Left ventricle myocardium inferior (tissue), 1 donor: Measurements from ENCODE around the gene CFAP210. TPM values are rescaled to one million over a fixed set of nuclear protein-coding genes. Genes with fewer than 3 reads are reported as not detected.

Experiments used
- DNase-seq: peaks from one replicate; pipeline ENCODE4 v3.0.0-alpha.2; 2020
- H3K27ac ChIP-seq: fragments of 200-600 bp; replicated peaks from 2 replicates; pipeline ENCODE4 v1.8.0; 2021
- H3K27me3 ChIP-seq: fragments of 200-600 bp; 2 replicates; pipeline ENCODE4 v1.8.0; 2021; ENCODE audit warnings: low read depth
- H3K36me3 ChIP-seq: fragments of 200-600 bp; 2 replicates; pipeline ENCODE4 v1.8.0; 2021
- H3K4me1 ChIP-seq: fragments of 200-600 bp; 2 replicates; pipeline ENCODE4 v1.8.0; 2021
- H3K4me3 ChIP-seq: fragments of 200-600 bp; 2 replicates; pipeline ENCODE4 v1.8.0; 2021; ENCODE audit warnings: mild to moderate bottlenecking, moderate library complexity
- H3K9me3 ChIP-seq: fragments of 200-600 bp; replicated peaks from 2 replicates; pipeline ENCODE4 v1.8.0; 2021
- CTCF ChIP-seq: fragments of 200-600 bp; IDR thresholded peaks from 2 replicates; pipeline ENCODE4 v1.8.0; 2021; ENCODE audit warnings: antibody characterized with exemption, mild to moderate bottlenecking, borderline replicate concordance
- intact Hi-C: fragments of 100-400 bp; cut with micrococcal nuclease; formaldehyde crosslinking; loops from one replicate; pipeline ENCODE4 v1.11.0; 2022
- total RNA-seq: library from RNA; stranded (reverse); fragmentation: NEBNext Ultra II Directional; extraction: Animal tissue kit (Norgen Biotek cat#: 25700); gene quantifications from one replicate; pipeline ENCODE4 v1.2.1, GENCODE V29; 2021
- donor health status: DM: no; HTN: yes; CAD: no; lungs with severe emphysema.

CFAP210 gene
- total RNA-seq, 1 donor from 2014 or later: not detected

GRCh38 chr2:169663247-169663646 is 31.0 kb downstream of the CFAP210 start:
- Histone ChIP-seq H3K27ac (no peak overlapping the region), H3K36me3 (no peaks in the 10 kb centered on the region), H3K4me3 (no peak overlapping the region), H3K27me3 (no peaks in the 10 kb centered on the region), H3K9me3 (no peaks in the 10 kb centered on the region), H3K4me1 (peaks cover 9% of the 10 kb centered on the region)
- no peak for TF ChIP-seq CTCF
- DNase-seq: no peak
- intact Hi-C loops: no loop called here

- Histone ChIP-seq H3K9me3 (no peaks in the 10 kb centered on the region), H3K4me1 (peaks cover 9% of the 10 kb centered on the region), H3K36me3 (no peaks in the 10 kb centered on the region), H3K27ac (no peak overlapping the region), H3K4me3 (no peak overlapping the region), H3K27me3 (no peaks in the 10 kb centered on the region)
- no peak for TF ChIP-seq CTCF
- intact Hi-C loops: no loop called here
- no peak for DNase-seq
These were observed 31.5 kb downstream of the CFAP210 start for GRCh38 chr2:169662744-169663143.

GRCh38 chr2:169661265-169661664 is 32.9 kb downstream of the CFAP210 start:
- Histone ChIP-seq H3K9me3 (no peaks in the 10 kb centered on the region), H3K27ac (no peak overlapping the region), H3K4me1 (peaks cover 9% of the 10 kb centered on the region), H3K27me3 (peaks cover 1% of the 10 kb centered on the region), H3K4me3 (no peak overlapping the region), H3K36me3 (no peaks in the 10 kb centered on the region)
- no peak for DNase-seq
- intact Hi-C loops: no loop called here
- TF ChIP-seq CTCF: no peak

GRCh38 chr2:169659320-169659719 is 34.9 kb downstream of the CFAP210 start:
- no peak for TF ChIP-seq CTCF
- no peak overlapping the region for H3K27ac ChIP-seq
- intact Hi-C loops: no loop called here

GRCh38 chr2:169658877-169659276 is 35.3 kb downstream of the CFAP210 start:
- intact Hi-C loops: no loop called here
- TF ChIP-seq CTCF: no peak
- no peak for DNase-seq

More at GRCh38 chr2:169659320-169659719, 34.9 kb downstream of the CFAP210 start:
- Histone ChIP-seq H3K4me3 (no peak overlapping the region), H3K4me1 (no peaks in the 10 kb centered on the region), H3K9me3 (no peaks in the 10 kb centered on the region), H3K27me3 (peaks cover 6% of the 10 kb centered on the region), H3K36me3 (no peaks in the 10 kb centered on the region)
- DNase-seq: no peak

GRCh38 chr2:169656164-169656563 is 38.0 kb downstream of the CFAP210 start:
- DNase-seq: no peak
- Histone ChIP-seq H3K36me3 (no peaks in the 10 kb centered on the region), H3K4me1 (no peaks in the 10 kb centered on the region), H3K27ac (no peak overlapping the region), H3K9me3 (no peaks in the 10 kb centered on the region), H3K4me3 (no peak overlapping the region), H3K27me3 (peaks cover 29% of the 10 kb centered on the region)
- intact Hi-C loops: no loop called here
- no peak for TF ChIP-seq CTCF

More at GRCh38 chr2:169658877-169659276, 35.3 kb downstream of the CFAP210 start:
- H3K27ac ChIP-seq: no peak overlapping the region
- no peaks in the 10 kb centered on the region for H3K9me3 ChIP-seq
- H3K36me3 ChIP-seq: no peaks in the 10 kb centered on the region
- H3K27me3 ChIP-seq: peaks cover 10% of the 10 kb centered on the region
- no peak overlapping the region for H3K4me3 ChIP-seq
- no peaks in the 10 kb centered on the region for H3K4me1 ChIP-seq
